ENCODE results near the gene PSTPIP1. TPM values are rescaled to one million over a fixed set of nuclear protein-coding genes. Genes with fewer than 3 reads are reported as not detected.

PSTPIP1 gene
- total RNA-seq, 1 experiment from 2014 or later = not detected

DNA sequence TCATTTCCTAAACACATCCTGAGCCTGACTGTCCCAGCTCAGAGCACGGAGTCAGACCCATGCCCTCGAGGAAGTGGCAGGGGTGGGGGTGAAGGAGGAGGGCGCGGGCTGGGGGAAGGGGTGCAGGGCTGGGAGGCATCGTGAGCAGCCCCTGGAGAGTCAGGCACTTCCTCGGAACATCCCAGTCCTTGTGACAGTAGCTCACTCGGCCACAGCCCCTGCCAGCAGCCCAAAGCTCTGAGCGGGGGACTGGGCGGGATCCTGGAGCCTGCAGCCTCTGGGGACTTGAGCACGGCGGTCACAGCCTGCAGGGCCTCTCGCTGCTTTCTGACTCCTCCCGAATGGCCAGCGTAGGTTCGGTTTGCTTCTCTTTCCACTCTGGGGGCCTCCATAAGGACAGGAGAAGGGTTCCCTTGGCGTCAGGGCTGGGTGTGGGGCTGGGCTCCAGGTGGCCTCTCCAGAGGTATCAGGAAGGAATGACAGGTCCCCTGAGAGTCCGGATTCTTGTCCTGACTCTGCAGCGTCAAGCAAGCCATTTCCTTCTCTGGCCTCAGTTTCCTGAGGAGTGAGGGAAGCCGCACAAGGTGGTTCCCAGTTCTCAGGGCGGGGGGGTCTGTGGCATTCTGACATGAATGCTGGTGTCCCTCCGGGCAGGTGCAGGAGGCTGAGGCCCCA lies 20.9 kb downstream of the PSTPIP1 start:
- ChIA-PET CTCF (no interaction called here), POLR2A (ENCODE audit: unreplicated experiment) (no interaction called here)
- Histone ChIP-seq H3K9ac (ENCODE audit: low read length) (no peak overlapping the region), H3K36me3 (ENCODE audit: low read depth, low read length) (no peaks in the 10 kb centered on the region), H3K79me2 (ENCODE audit: low read length) (no peaks in the 10 kb centered on the region), H3K4me3 (ENCODE audit: low read length) (no peak overlapping the region), H2AFZ (ENCODE audit: low read length) (no peak overlapping the region), H3K27ac (ENCODE audit: low read length) (no peak overlapping the region), H3K4me1 (ENCODE audit: insufficient read depth, low read length) (no peaks in the 10 kb centered on the region), H3K4me2 (ENCODE audit: low read length) (no peak overlapping the region), H3K9me3 (ENCODE audit: low read length) (no peaks in the 10 kb centered on the region), H3F3A (ENCODE audit: low read length, unreplicated experiment) (no peaks in the 10 kb centered on the region), H3K27me3 (ENCODE audit: low read length) (no peaks in the 10 kb centered on the region), H4K20me1 (ENCODE audit: low read length) (no peaks in the 10 kb centered on the region), H3K9me2 (replicated peaks; ENCODE audit: low read length) (no peaks in the 10 kb centered on the region)
- no TSS peak for BruUV-seq (replicated peaks)
- intact Hi-C loops (cut with micrococcal nuclease) = no loop called here
- DNase-seq = no peak
- no peak for ATAC-seq
- no peak for TF ChIP-seq EZH2phosphoT487 (IDR thresholded peaks at IDR 0.05; ENCODE audit: borderline replicate concordance, low read length)
- TF ChIP-seq, protein P1, sequence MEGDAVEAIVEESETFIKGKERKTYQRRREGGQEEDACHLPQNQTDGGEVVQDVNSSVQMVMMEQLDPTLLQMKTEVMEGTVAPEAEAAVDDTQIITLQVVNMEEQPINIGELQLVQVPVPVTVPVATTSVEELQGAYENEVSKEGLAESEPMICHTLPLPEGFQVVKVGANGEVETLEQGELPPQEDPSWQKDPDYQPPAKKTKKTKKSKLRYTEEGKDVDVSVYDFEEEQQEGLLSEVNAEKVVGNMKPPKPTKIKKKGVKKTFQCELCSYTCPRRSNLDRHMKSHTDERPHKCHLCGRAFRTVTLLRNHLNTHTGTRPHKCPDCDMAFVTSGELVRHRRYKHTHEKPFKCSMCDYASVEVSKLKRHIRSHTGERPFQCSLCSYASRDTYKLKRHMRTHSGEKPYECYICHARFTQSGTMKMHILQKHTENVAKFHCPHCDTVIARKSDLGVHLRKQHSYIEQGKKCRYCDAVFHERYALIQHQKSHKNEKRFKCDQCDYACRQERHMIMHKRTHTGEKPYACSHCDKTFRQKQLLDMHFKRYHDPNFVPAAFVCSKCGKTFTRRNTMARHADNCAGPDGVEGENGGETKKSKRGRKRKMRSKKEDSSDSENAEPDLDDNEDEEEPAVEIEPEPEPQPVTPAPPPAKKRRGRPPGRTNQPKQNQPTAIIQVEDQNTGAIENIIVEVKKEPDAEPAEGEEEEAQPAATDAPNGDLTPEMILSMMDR (conservative IDR thresholded peaks at IDR 0.05; ENCODE audit: low read depth, low read length) = no peak
- TF ChIP-seq EZH2 (IDR thresholded peaks at IDR 0.05; ENCODE audit: low read length, unreplicated experiment) = no peak

DNA sequence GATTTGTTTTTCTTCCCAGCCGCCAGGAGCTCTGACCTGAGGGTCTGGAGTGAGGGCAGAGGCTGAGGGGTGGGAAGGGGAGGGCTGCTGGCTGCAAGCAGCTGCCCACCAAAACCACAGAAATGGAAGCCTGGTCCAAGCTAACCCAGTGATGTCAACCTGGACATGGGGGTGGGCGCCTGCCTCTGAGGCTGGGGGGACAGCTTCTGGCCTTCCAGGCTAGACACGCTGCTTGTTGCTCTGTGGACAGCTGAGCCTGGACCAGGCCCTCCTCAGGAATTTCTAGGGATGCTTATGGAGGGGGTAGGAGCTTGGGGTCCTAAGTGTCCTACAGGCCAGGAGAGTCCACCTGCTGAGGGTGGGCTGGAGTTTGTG lies 21.4 kb downstream of the PSTPIP1 start:
- Histone ChIP-seq H3K27me3 (ENCODE audit: low read length) (no peaks in the 10 kb centered on the region), H3K36me3 (ENCODE audit: low read depth, low read length) (no peaks in the 10 kb centered on the region), H3K4me3 (ENCODE audit: low read length) (no peak overlapping the region), H4K20me1 (ENCODE audit: low read length) (no peaks in the 10 kb centered on the region), H3K79me2 (ENCODE audit: low read length) (no peaks in the 10 kb centered on the region), H3K4me2 (ENCODE audit: low read length) (no peak overlapping the region), H3K9me3 (ENCODE audit: low read length) (no peaks in the 10 kb centered on the region), H2AFZ (ENCODE audit: low read length) (no peak overlapping the region), H3K27ac (ENCODE audit: low read length) (no peak overlapping the region), H3K9me2 (replicated peaks; ENCODE audit: low read length) (no peaks in the 10 kb centered on the region), H3F3A (ENCODE audit: low read length, unreplicated experiment) (no peaks in the 10 kb centered on the region), H3K4me1 (ENCODE audit: insufficient read depth, low read length) (no peaks in the 10 kb centered on the region), H3K9ac (ENCODE audit: low read length) (no peak overlapping the region)
- DNase-seq (no peak), ATAC-seq (no peak)
- CTCF ChIA-PET = no interaction called here
- POLR2A ChIA-PET (ENCODE audit: unreplicated experiment) = no interaction called here
- intact Hi-C loops (cut with micrococcal nuclease) = no loop called here
- BruUV-seq (replicated peaks) = no TSS peak
- TF ChIP-seq EZH2 (IDR thresholded peaks at IDR 0.05; ENCODE audit: low read length, unreplicated experiment) (no peak), EZH2phosphoT487 (IDR thresholded peaks at IDR 0.05; ENCODE audit: borderline replicate concordance, low read length) (no peak)
- TF ChIP-seq, protein P1 (conservative IDR thresholded peaks at IDR 0.05; ENCODE audit: low read depth, low read length) = no peak

DNA sequence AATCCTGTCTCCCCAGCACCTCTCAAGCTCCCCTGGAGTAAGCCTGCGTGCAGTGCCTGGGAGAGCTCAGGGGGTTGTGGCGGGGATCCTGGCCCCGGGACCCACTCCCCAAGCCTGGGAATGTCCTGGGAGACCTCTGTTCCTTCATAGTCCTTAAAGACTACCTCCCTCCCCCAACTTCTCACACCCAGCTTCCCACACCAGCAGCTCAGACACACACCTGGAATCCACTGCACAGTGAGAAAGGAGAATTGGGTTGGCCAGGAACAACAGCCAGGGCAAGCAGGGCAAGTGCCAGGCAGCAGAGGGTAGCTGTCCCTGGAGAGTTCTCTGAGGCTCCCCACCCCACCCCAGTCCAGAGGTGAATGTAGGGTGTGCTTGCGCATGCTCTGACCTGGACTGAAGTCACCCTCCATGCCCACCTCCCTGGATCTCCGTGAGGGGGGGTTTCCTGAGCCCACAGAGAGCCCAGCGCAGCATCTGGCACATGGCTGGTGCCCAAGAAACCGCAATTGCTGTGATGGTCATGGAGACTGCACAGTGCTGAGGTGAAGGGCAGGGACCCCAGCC lies 22.2 kb downstream of the PSTPIP1 start:
- H3K9me3 ChIP-seq (ENCODE audit: low read length) = no peaks in the 10 kb centered on the region
- H3K27me3 ChIP-seq (ENCODE audit: low read length) = no peaks in the 10 kb centered on the region
- no peak for TF ChIP-seq EZH2phosphoT487 (IDR thresholded peaks at IDR 0.05; ENCODE audit: borderline replicate concordance, low read length)
- TF ChIP-seq, protein P1 (conservative IDR thresholded peaks at IDR 0.05; ENCODE audit: low read depth, low read length) = no peak
- no peak for TF ChIP-seq EZH2 (IDR thresholded peaks at IDR 0.05; ENCODE audit: low read length, unreplicated experiment)
- intact Hi-C loops (cut with micrococcal nuclease) = no loop called here
- no peak overlapping the region for H3K4me3 ChIP-seq (ENCODE audit: low read length)
- no peaks in the 10 kb centered on the region for H3K9me2 ChIP-seq (replicated peaks; ENCODE audit: low read length)
- no peak overlapping the region for H3K9ac ChIP-seq (ENCODE audit: low read length)
- DNase-seq (no peak), ATAC-seq (no peak)
- no peaks in the 10 kb centered on the region for H3K79me2 ChIP-seq (ENCODE audit: low read length)
- no TSS peak for BruUV-seq (replicated peaks)
- no peak overlapping the region for H2AFZ ChIP-seq (ENCODE audit: low read length)
- CTCF ChIA-PET = no interaction called here
- no peak overlapping the region for H3K4me2 ChIP-seq (ENCODE audit: low read length)
- POLR2A ChIA-PET (ENCODE audit: unreplicated experiment) = no interaction called here
- H4K20me1 ChIP-seq (ENCODE audit: low read length) = no peaks in the 10 kb centered on the region
- peaks cover 6% of the 10 kb centered on the region; the same call in 1 of the 2 replicates for H3K4me1 ChIP-seq (ENCODE audit: insufficient read depth, low read length)
- no peaks in the 10 kb centered on the region for H3K36me3 ChIP-seq (ENCODE audit: low read depth, low read length)
- no peak overlapping the region for H3K27ac ChIP-seq (ENCODE audit: low read length)
- H3F3A ChIP-seq (ENCODE audit: low read length, unreplicated experiment) = no peaks in the 10 kb centered on the region
